ENCODE measurements around the gene IVNS1ABP. TPM values are rescaled to one million over a fixed set of nuclear protein-coding genes. Genes with fewer than 3 reads are reported as not detected.
A peak's percentile ranks its signal among the peaks of the same experiment; 100 is the strongest.

The IVNS1ABP gene
- total RNA-seq, 6 experiments from 2014 or later: 34.1 to 52.4 (median 41.2) TPM

- Mint-ChIP-seq H3K9me3 (no peaks in the 10 kb centered on the region), H3K27me3 (ENCODE audit: insufficient read depth) (peaks cover 3% of the 10 kb centered on the region), H3K27ac (no peak overlapping the region), H3K4me1 (ENCODE audit: low read depth) (peaks cover 28% of the 10 kb centered on the region), H3K4me3 (no peak overlapping the region), H3K36me3 (ENCODE audit: low read depth) (peaks cover 6% of the 10 kb centered on the region)
- no peak for TF ChIP-seq CTCF (IDR thresholded peaks at IDR 0.05)
- DNase-seq: no peak
Observed at GRCh38 chr1:185284533-185285276, 32.3 kb downstream of the IVNS1ABP start.

- Mint-ChIP-seq H3K4me3 (no peak overlapping the region), H3K27me3 (ENCODE audit: insufficient read depth) (peaks cover 2% of the 10 kb centered on the region), H3K27ac (no peak overlapping the region), H3K4me1 (ENCODE audit: low read depth) (peaks cover 34% of the 10 kb centered on the region), H3K9me3 (no peaks in the 10 kb centered on the region), H3K36me3 (ENCODE audit: low read depth) (peaks cover 6% of the 10 kb centered on the region)
- TF ChIP-seq CTCF (IDR thresholded peaks at IDR 0.05): no peak
- DNase-seq: no peak
Observed at GRCh38 chr1:185284116-185284515, 32.9 kb downstream of the IVNS1ABP start.

- H3K36me3 Mint-ChIP-seq (ENCODE audit: low read depth): peaks cover 6% of the 10 kb centered on the region
- H3K9me3 Mint-ChIP-seq: no peaks in the 10 kb centered on the region
- TF ChIP-seq CTCF (IDR thresholded peaks at IDR 0.05): no peak
- peaks cover 37% of the 10 kb centered on the region for H3K4me1 Mint-ChIP-seq (ENCODE audit: low read depth)
- H3K27me3 Mint-ChIP-seq (ENCODE audit: insufficient read depth): peaks cover 2% of the 10 kb centered on the region
- H3K27ac Mint-ChIP-seq: peak overlapping the region; percentile 6; the same call in 1 of the 2 replicates
- no peak overlapping the region for H3K4me3 Mint-ChIP-seq
- no peak for DNase-seq
Observed at GRCh38 chr1:185281245-185281644, 35.8 kb downstream of the IVNS1ABP start.

- Mint-ChIP-seq H3K9me3 (no peaks in the 10 kb centered on the region), H3K36me3 (ENCODE audit: low read depth) (peaks cover 6% of the 10 kb centered on the region), H3K27me3 (ENCODE audit: insufficient read depth) (peaks cover 2% of the 10 kb centered on the region), H3K4me3 (no peak overlapping the region), H3K4me1 (ENCODE audit: low read depth) (peaks cover 37% of the 10 kb centered on the region), H3K27ac (no peak overlapping the region)
- no peak for DNase-seq
- no peak for TF ChIP-seq CTCF (IDR thresholded peaks at IDR 0.05)
Observed at GRCh38 chr1:185280589-185280988, 36.5 kb downstream of the IVNS1ABP start.

- peak; percentile 11 for DNase-seq
Observed at GRCh38 chr1:185279571-185279970, 37.5 kb downstream of the IVNS1ABP start.

More at GRCh38 chr1:185279571-185279970, 37.5 kb downstream of the IVNS1ABP start:
- H3K27me3 Mint-ChIP-seq (ENCODE audit: insufficient read depth): peaks cover 2% of the 10 kb centered on the region
- peaks cover 30% of the 10 kb centered on the region for H3K4me1 Mint-ChIP-seq (ENCODE audit: low read depth)
- peaks cover 6% of the 10 kb centered on the region for H3K36me3 Mint-ChIP-seq (ENCODE audit: low read depth)
- no peaks in the 10 kb centered on the region for H3K9me3 Mint-ChIP-seq
- H3K27ac Mint-ChIP-seq: no peak overlapping the region
- no peak overlapping the region for H3K4me3 Mint-ChIP-seq
- TF ChIP-seq CTCF (IDR thresholded peaks at IDR 0.05): no peak
